H1 (cell line): ENCODE results near the gene ASCL5. TPM values are rescaled to one million over a fixed set of nuclear protein-coding genes. Genes with fewer than 3 reads are reported as not detected.

Experiments used
- MAX ChIP-seq: IDR thresholded peaks from 2 replicates; pipeline ENCODE4 v1.6.1; 2012; ENCODE audit warnings: inconsistent platforms
- TCF12 ChIP-seq: IDR thresholded peaks from 2 replicates; pipeline ENCODE4 v1.6.1; 2011; ENCODE audit warnings: low read depth, mild to moderate bottlenecking, low read length
- YY1 ChIP-seq: IDR thresholded peaks from 2 replicates; pipeline ENCODE4 v1.6.1; 2011; ENCODE audit warnings: low read depth, mild to moderate bottlenecking, low read length
- polyA plus RNA-seq, 7 experiments: library from polyadenylated mRNA; depleted of rRNA in 3 of 7; stranded (reverse) in 5 of 7; unstranded in 2 of 7; fragments of >200 nt in 5 of 7; fragments of 200-250 nt in 2 of 7; gene quantifications; 1 replicate in 5 of 7; 2 replicates in 1 of 7; 4 replicates in 1 of 7; pipeline versions ENCODE4 v1.2.1 to v1.2.3, GENCODE V29; 2011 to 2013; ENCODE audit warnings: missing spikeins in 2 of 7, mixed read lengths in 2 of 7
- total RNA-seq: library from RNA; stranded (reverse); fragmentation: NEBNext Ultra II Directional; extraction: Animal tissue kit (Norgen Biotek cat#: 25700); gene quantifications from 2 replicates; pipeline ENCODE4 v1.2.1, GENCODE V29; 2021

ASCL5 gene
- total and polyA plus RNA-seq, 2 of the 8 experiments (the other 6 are each of a cell fraction or from before 2014, with no cell fraction given), result 0.29 to 0.41 TPM

DNA sequence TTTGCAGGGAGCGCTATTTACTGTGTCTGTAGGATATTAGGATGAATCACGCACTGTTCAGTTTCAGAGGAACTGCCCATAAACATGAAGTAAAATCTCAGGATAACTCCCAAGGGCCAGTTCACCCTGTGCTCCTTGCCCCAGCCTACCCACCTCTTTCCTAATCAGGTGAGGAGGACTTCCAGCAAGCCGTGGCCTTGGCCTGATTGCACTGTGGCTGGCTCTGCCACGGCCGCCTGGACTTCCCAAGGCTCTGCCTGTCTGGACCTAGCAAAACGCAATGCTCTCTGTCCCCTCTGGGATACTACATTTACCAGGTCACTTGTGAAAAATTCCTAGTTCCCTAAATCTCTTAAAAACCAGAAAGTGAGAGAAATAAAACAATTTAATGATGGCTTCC, 7.4 kb upstream of the ASCL5 start (continued):
- TF ChIP-seq YY1 (no peak), MAX (no peak), TCF12 (no peak)
- TF ChIP-seq, all 59 proteins: peak for 0
